ENCODE results near the gene NCEH1.

- TF ChIP-seq EZH2phosphoT487 (IDR thresholded peaks at IDR 0.05; ENCODE audit: borderline replicate concordance) (no peak), CTCF (IDR thresholded peaks at IDR 0.05 in 2 of 3, conservative IDR thresholded peaks at IDR 0.05 in 1 of 3; ENCODE audit: borderline replicate concordance in 1 of 3, insufficient read depth in 1 of 3, low read depth in 2 of 3, low read length in 2 of 3) (peak; percentile 7 to 31 (median 21); a peak in 2 of 6 replicates), POLR2AphosphoS5 (IDR thresholded peaks at IDR 0.05; ENCODE audit: low read depth, low read length) (no peak), JUND (IDR thresholded peaks at IDR 0.05) (no peak), POLR2A (IDR thresholded peaks at IDR 0.05; ENCODE audit: borderline replicate concordance, extremely low read depth, insufficient read depth, insufficient read length) (no peak), RAD21 (IDR thresholded peaks at IDR 0.05; ENCODE audit: low read depth) (peak; percentile 40), ELF1 (IDR thresholded peaks at IDR 0.05; ENCODE audit: borderline replicate concordance, low read depth) (no peak), FOSL1 (IDR thresholded peaks at IDR 0.05; ENCODE audit: low read depth) (no peak), ZFX (IDR thresholded peaks at IDR 0.05) (no peak), REST (IDR thresholded peaks at IDR 0.05; ENCODE audit: low read depth) (no peak), SP1 (IDR thresholded peaks at IDR 0.05; ENCODE audit: low read depth) (no peak), TCF7L2 (IDR thresholded peaks at IDR 0.05; ENCODE audit: borderline replicate concordance, extremely low read depth, insufficient read depth, insufficient read length) (no peak), SIN3A (IDR thresholded peaks at IDR 0.05; ENCODE audit: low read depth) (no peak)
Measured at GRCh38 chr3:172666181-172666872, 44.5 kb downstream of the NCEH1 start.

All from HCT116 (cell line).